AG09309 (cell line): ENCODE results near the gene UST.

ENCODE experiments used
- DNase-seq: peaks from one replicate; pipeline ENCODE4 v3.0.0-alpha.2; 2010; ENCODE audit warnings: low read depth
- H3K4me3 ChIP-seq: 2 replicates; pipeline ENCODE4 v1.5.1; 2011; ENCODE audit warnings: mild to moderate bottlenecking, low read depth, low read length, moderate library complexity; ENCODE audit not compliant: control insufficient read depth
- TF ChIP-seq, protein P1 (sequence below): IDR thresholded peaks from 2 replicates; pipeline ENCODE4 v1.5.1; 2011; ENCODE audit warnings: mild to moderate bottlenecking, low read depth, low read length, inconsistent platforms; ENCODE audit not compliant: insufficient read depth, control insufficient read depth; ENCODE audit errors: missing control alignments

The UST gene

DNA sequence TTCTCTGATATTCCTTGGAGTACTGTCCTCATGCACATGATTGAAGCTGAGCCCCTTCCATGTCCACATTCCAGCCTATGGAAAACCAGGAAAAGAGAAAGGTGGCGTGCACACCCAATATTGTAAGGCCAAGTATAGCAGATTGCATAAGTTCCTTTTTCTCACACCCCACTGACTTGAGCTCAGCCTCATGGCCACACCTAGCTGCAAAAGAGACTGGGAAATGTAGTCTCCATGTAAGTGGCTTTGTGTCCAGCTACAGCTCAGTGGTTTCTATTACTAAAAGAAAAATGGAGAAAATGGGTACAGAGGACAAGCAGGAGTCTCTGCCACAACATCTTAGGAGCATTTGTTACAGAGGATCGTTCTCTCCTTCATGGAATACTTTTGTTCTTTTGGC lies 10.8 kb upstream of the UST start:
- DNase-seq = no peak
- H3K4me3 ChIP-seq = no peak overlapping the region

DNA sequence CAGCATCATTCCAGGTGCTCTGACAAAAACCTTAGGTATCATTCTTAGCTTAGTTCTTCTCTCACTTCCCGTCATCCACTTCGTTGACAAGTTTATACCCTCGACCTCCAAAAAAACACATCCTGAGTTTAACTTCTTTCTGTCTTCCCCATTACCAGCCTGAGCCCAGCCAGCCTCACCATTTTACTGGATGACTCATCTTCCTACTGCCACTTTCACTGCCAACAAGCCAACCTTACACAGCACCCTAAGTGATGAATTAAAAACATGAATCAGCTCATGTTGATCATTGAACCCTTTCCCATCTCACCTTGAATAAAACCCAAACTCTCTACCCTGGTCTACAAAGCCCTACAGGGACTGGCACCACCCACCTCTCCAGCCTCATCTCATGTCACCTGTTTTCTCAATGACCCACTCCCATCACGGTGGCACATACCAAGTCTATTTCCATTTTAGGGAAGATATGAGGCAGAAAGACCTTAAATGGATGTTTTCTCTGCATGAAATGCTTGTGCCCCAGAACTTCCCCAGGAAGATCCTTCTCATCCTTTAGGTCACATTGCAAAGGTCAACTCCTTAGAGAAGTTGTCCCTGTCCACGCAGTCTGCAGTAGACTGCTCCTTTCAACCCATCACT lies 9.9 kb upstream of the UST start:
- no peak for DNase-seq
- H3K4me3 ChIP-seq = no peak overlapping the region
- TF ChIP-seq, protein P1, sequence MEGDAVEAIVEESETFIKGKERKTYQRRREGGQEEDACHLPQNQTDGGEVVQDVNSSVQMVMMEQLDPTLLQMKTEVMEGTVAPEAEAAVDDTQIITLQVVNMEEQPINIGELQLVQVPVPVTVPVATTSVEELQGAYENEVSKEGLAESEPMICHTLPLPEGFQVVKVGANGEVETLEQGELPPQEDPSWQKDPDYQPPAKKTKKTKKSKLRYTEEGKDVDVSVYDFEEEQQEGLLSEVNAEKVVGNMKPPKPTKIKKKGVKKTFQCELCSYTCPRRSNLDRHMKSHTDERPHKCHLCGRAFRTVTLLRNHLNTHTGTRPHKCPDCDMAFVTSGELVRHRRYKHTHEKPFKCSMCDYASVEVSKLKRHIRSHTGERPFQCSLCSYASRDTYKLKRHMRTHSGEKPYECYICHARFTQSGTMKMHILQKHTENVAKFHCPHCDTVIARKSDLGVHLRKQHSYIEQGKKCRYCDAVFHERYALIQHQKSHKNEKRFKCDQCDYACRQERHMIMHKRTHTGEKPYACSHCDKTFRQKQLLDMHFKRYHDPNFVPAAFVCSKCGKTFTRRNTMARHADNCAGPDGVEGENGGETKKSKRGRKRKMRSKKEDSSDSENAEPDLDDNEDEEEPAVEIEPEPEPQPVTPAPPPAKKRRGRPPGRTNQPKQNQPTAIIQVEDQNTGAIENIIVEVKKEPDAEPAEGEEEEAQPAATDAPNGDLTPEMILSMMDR = no peak

More for the DNA sequence above, 10.8 kb upstream of the UST start:
- TF ChIP-seq, protein P1 = no peak

DNA sequence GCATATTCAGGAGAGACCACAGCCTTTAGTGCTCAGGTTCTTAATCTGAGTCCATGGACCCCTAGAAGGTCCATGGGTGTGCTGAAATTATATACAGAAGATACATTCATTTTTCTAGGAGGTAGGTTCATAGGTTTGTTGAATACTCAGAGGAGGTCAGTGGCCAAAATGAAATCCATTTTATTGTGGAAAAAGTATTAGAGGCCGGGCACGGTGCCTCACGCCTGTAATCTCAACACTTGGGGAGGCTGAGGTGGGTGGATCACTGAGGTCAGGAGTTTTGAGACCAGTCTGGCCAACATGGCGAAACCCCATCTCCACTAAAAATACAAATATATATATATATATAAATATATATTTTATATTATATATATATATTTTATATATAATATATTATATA lies 9.0 kb upstream of the UST start:
- TF ChIP-seq, protein P1 = no peak

DNA sequence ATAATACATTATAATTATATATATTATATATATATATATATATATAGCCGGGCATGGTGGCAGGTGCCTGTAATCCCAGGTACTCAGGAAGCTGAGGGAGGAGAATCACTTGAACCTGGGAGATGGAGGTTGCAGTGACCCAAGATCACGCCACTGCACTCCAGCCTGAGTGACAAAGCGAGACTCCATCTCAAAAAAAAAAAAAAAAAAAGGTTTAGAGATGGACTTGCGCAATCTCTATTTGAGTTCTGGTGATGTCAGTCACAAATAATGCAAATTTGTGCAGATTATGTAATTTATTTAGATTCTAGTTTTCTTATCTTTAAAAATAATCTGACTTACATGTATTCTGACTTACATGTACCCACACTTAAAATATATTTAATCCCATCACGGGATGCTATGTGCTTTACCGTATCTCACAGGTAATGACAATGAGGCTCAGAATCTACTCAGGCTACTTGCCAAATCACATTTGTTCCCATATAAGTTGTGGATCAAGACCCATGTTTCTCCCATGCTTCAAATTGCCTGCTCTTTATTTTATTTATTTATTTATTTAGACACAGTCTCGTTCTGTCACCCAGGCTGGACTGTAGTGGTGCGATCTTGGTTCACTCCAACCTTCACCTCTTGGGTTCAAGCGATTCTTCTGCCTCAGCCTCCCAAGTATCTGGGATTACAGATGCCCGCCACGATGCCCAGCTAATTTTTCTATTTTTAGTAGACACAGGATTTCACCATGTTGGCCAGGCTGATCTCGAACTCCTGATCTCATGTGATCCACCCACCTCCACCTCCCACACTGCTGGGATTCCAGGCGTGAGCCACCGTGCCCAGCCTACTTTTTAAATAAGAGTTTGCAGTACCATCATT lies 7.6 kb upstream of the UST start:
- no peak overlapping the region for H3K4me3 ChIP-seq
- TF ChIP-seq, protein P1 = no peak
- no peak for DNase-seq

More for the DNA sequence above, 9.0 kb upstream of the UST start:
- H3K4me3 ChIP-seq = no peak overlapping the region
- DNase-seq = no peak

DNA sequence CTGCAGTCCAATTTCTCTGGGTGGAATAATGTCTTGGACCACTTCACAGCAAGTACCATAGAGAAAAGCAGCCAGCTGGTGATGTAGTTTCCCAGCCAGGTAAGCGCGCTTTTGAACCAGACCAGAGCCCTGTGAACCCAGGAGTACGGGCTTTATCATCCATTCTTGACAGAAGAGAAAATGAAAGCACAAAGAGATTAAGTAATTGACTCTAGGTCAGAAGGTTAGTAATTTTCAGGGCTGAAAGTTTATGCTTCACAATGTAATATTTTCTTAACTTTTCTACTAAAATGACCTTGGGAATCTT lies 7.1 kb upstream of the UST start:
- H3K4me3 ChIP-seq = no peak overlapping the region
- no peak for DNase-seq
- TF ChIP-seq, protein P1 = no peak

DNA sequence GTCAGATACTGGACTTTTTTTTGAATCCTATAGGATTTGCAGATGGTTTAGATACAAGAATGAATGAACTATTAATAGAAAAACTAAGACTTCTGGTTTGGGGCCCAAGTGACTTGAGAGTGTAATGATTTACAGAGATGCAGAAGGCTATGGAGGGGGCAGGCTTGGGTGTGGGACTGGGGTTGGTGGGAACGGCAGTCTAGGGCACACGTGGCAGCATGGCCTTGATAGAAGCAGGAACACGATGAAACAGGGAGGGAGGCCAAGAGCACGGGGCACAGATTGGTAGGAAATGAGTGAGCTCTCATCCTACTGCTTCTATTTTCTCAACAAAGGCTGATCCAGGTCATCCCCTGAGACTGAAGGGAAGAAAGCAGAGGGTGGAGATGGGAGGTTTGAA lies 3.4 kb upstream of the UST start:
- TF ChIP-seq, protein P1 = no peak
- no peak for DNase-seq
- H3K4me3 ChIP-seq = no peak overlapping the region
